HG03097 (cell line): ENCODE measurements around the gene FOXN1.
"Not testable (repeated sequence)": the region's sequence is repeated elsewhere in the genome, so short reads cannot be mapped to it uniquely, and the experiment has no call there.

ENCODE experiments used
- ATAC-seq: cut with Tn5 transposase; IDR thresholded peaks from one replicate; pipeline ENCODE4 v1.9.1; 2021; ENCODE audit not compliant: unreplicated experiment, low FRiP score

FOXN1 gene

DNA sequence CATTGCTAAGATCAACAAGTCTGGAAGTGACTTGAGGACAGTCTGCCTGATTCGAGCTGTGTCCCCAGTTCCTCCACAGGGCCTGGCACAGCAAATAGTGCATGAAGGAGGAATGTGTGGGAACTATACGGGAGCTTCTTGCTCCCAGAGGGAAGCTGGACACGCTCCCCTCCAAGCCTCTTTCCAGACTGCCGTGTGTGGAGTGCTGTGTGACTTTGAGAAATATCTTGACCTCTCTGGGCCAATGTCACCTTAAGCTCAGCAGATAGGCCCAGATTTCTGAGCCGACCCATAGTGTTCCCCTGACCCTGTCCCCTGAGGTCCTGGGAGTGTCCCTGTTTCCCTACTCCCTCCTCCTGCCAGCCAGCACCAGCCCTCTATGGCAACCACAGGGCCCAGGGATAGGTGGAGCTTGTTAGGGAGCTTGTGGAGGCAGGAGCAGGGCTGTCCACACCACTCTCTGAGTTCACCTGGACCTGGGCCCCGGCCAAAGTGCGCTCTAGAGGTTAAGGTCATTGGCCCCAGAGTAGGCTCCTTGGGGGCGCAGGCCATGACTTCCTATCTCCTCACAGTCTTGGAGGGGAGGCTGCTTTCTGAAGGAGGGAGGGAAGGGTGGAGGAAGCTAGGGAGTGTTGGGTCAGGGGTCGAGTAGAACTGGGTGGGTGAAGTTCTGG lies 6.3 kb upstream of the FOXN1 start:
- ATAC-seq, result no peak

DNA sequence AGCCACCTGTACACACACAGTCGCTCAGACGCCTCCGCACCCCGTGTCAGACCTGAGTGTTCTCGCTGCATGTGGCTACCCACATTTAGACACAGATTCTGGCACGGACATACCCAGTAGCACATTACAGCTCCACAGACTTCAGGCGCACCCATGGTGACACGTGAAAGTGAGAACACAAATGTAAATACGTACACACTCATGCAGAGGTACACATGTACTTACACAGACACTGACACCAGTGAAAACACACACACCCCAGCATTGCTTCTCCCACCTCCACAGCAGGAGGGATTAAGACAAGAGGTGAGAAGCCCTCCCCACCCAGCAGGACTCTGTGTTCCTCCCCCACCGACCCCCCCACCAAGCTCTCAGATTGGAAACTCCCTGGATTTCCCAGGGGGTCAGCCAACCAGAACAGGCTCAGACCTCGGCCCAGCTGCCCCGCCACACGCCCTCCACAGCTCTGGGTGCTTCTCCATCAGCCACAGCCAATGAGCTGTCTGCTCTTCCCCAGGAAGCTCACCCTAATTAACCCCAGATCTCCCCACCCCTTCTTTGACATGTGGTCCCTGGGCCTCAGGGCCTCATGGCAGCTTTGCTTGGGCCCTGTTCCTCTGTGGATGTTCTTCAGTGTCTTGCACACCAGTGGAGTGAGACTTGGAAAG lies 5.3 kb upstream of the FOXN1 start:
- no peak for ATAC-seq

DNA sequence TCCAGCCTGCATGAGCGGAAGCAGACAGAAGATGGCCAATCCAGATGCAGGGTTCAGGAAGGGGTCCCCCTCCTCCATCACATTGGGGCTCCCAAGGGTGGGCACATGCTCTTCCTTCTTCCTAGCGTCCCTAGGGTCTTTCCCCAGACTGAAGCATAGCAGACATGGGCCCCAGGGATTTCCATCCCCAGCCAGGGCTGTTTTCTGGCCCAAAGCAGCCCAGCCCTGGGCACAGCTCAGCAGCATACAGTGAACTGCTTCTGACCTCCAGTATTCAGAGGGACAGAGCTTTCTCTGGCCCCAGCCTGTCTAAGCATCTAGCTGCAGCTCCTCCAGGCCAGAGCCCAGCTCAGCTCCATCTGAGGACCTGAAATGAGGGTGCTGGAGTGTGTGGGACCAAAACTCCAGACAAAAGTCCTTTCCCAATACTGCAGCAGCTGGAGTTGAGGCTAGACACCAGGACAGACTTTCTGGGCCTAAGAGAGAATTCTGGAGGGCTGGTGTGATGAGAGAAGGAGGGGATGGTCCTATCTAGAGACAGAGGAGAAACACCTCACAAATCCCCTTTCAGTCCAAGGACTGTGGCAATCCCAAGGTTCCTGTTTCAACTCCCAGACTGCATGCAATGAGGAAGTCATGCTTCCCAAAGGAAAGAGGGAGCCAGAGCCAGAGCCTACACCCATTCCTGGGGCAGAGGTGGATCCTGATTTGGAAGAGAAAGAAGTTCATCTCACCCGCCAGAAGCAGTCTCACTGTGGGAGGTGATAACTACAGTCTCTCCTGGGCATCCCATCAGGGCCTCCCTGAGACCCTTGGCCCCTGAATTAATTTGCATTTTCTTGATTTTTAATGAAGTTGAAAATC lies 4.5 kb upstream of the FOXN1 start:
- ATAC-seq, result no peak

DNA sequence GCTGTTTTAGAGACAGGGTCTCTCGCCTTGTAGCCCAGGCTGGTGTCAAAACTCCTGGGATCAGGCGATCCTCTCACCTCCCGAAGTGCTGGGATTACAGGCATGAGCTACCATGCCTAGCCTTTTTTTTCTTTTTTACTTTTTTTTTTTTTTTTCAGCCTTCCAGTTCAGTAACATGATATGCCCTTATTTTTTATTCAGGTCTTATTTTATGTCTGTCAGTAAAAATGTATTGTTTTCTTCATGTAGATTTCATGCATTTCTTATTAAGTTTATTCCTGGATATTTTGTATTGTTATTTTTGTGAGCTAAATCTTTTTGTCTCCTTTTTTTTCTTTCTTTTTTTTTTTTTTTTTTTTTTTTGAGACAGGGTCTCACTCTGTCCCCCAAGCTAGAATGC lies 2.7 kb upstream of the FOXN1 start:
- ATAC-seq, result no peak

DNA sequence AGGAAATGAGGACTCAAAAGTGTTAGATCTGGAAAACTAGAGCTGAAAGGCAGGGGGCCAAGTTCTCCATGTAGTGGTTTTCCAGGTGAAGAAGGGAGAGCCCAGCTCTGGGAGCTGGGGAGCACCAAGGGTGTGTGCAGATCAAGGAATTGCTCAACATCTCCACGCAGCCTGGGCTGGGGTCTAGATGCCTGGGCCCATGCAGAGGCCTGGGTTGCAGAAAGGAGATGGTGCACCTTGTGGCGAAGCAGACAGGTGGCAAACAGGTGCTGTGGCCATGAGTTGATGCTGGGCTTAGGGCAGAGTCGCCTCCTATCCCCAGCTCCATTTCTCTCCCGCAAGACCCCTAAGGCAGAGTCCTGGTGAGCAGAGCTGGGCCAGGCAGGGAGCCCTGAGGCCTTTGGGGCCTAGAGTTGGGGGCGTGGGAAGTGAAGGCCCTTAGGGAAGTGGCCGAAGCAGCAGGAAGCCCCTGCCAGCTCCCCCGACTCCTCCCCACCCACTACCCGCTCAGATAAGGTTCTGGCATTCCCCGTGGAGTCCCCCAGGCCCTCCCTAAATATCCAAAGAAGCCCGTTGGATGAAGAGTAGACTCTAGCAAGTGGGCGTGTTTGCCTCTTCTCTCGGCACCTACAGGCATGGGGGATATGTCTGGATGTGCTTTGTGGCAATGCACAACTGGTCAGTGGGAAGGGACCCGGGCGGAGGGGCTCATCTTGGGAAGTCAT lies 777 bp downstream of the FOXN1 start:
- ATAC-seq, result no peak

DNA sequence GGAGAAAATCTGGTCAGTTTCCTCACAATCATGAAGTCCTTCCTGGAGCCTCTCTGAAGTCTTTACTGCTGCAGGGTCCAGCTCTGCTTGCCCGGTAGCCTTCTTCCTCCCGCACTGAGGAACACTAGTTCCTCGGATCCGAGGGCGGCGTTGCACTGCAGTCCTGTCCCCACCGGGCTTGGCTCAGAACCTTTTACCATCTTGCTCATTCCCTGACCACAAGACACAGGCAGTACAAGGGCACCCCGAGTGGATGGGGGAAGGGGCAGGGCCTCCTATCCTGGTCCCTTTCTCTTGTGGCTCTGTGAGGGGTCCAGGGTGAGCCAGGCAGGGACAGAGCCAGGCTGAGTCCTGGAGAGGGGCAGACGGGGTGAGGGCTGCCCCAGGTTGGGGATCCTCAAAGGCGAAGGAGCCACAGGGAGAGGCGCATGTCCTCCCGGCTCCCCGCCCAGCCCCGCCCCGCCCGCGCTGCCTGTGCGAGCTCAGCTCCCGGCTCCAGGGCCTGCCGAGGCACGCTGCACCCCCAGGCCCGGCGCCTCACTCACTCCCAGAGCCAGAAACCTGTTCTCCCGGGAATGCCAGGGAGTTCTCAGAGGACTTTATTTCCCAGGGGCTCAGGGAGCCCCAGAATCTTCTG lies 1.5 kb downstream of the FOXN1 start:
- ATAC-seq, result no peak

DNA sequence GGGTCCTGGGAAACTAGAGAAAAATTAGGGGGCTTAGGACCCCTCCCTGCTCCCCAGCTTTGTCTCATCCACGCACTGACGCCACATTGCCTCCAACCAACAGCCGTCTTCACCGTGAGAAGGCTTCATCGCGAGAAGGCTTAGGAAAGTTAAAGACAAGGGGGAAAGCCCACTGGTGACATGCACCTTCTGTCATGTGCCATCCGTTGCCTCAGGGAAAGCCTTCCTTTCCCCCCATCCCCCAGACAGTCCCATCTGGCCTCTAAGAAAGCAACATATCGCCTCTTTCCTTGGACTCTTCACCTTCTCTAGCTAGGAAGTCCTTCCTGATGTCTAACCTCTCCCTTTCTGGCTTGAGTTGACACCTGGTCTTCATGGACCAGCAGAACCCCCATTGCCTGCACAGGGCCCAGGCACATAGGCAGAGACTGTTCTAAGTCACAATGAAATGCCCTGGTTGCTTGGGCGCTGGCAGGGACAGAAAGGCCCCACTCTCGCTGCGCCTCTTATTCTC lies 2.1 kb downstream of the FOXN1 start:
- ATAC-seq, result no peak

DNA sequence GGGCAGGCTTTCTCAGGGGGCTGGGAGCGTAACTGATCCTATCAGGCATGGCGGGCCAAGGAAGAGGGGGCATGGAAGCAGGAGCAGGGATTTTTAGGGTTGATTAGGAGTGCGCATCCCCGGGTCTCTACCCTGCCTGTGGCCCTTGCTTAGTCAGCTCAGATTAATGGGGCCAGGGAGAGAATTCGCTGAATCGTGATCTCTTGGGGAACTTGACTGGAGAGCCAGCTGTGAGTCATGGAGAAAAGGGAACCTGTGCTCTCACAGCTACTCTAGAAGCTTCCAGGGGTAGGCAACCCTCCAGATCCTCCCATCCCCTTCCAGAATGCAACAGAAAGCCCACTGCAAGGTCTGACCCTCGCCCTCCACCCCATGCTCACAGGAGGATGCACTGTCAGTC lies 3.6 kb downstream of the FOXN1 start:
- ATAC-seq, result no peak

DNA sequence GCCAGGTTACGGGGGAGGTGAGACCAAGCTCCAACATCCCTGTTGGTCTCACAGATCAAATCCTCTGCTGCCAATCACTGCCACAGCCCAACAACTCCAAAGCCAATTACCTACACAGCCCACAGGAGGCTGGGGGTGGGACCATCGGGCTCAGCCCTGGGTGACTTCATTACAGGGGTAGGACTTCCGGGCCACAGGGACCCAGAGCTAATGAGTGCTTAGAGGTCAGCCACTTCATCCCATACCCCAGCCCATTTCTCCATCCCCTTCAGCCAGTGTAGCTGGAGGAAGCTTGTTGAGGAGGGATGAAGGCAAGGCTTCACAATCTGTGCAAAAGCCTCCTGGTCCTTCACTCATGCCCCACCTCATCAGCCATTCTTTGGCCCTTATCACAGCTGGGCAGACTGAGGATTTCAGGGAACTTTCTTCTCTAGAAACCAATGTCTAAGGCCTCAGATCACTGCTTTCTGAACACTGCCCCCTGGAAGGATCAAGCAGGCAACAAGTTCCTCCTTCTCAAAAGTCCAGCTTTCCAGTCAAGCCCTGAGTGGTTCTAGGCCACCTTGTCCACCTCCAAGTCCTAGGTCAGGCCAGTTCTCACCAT lies 5.8 kb downstream of the FOXN1 start:
- no peak for ATAC-seq

DNA sequence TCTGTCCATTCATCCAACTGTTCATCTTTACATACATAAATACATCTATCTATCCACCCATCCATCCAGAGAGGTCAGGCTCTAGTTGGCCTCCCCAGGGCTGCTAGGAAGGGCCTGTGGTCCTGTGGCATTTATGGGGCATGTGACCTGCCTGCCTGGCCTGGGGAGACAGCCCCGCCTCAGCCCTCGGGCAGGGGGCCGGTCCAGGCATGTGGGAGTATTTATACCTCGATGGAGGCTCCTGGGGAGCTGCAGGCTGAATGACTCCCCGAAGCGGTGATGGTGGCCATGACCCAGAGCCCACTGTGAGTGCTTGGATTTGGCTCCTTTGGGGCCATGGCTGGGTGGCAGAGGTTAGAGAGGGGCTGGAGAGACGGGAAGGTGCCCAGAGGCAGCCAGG lies 7.3 kb downstream of the FOXN1 start:
- no peak for ATAC-seq

DNA sequence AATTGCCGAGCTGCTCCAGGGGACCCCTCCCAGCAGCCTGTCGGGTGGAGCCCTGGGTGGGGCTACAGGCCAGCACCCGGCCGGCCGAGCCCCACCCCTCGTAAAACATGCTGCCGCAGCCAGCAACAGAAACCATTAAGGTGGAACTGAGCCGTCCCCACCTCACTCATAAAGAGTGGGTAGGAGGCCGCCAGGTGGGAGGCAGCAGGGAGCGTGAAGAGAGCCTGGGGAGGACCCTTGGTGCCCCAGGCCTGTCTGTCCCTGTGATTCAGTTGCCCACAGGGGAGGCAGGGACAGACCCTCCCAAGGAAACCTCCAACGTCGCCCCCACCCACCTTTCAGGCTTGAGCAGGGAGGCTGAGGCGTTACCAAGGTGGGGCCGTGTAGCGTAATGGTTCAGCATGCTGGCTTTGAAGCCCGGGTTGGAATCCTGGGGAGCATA lies 8.4 kb downstream of the FOXN1 start:
- no peak for ATAC-seq

DNA sequence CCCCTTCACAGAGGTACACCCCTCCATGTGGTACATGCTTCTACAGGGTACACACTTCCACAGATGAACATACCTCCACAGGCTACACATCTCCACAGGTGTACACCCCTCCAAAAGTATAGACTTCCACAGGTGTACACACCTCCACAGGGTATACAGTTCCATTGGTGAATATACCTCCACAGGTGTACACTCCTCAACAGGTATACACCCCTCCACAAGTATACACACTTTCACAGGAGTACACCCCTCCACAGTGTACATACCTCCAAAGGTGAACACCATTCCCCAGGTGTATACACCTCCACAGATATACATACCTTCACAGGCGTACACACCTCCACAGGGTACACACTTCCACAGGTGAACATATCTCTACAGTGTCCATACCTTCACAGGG lies 9.4 kb downstream of the FOXN1 start:
- ATAC-seq, result no peak

DNA sequence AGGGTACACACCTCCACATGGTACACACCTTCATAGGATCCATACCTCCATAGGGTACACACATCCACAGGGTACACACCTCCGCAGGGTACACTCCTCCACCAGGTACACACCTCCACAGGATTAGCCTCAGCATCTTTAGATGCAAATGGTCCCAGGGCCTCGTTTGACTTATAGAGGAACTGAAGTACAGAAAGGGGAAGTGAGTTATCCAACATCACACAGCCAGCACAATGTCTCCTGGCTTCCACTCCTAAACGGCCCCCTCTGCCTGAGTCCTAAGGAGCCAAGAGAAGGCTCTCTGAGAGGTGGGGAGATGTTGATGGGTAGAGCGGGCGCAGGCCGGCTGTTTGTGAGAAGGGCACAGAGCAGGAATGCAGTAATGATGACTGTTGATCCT lies 12.0 kb downstream of the FOXN1 start:
- no peak for ATAC-seq

DNA sequence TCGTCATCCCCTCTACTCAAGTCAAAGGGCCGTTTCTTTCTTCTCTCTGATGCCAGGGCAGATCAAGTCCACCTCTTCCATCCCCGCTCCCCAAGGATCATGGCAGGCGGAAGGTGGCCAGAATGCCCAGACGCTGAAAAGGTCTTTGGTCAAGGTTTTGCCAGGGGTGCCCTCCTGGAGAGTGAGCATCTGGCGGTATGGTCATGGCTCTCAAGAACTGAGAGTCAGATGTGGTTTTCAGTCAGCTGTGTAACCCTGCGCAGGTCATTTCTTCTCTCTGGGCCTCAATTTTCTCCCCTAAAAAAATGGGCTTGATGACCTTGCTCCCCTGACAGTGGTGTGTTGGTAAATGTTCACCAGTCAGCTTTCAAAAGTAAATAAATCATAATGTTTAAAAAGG lies 12.4 kb downstream of the FOXN1 start:
- no peak for ATAC-seq

DNA sequence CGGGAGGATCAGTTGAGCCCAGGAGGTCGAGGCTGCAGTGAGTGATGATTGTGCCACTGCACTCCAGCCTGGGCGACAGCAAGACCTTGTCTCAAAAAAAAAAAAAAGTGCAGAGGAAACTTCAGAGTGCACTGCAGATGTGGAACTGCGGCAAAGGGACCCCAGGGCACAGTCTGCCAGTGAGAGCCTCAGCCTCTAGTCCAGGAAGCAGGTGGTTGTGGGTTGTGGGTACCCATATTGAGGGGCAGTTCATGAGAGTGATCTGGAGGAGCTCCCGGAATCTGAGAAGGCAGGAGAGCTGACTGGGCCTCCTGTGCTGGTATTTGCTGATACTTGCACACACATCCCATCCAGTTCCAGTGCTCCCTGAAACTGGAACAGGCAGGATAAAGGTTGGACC lies 13.1 kb downstream of the FOXN1 start:
- ATAC-seq, result no peak

DNA sequence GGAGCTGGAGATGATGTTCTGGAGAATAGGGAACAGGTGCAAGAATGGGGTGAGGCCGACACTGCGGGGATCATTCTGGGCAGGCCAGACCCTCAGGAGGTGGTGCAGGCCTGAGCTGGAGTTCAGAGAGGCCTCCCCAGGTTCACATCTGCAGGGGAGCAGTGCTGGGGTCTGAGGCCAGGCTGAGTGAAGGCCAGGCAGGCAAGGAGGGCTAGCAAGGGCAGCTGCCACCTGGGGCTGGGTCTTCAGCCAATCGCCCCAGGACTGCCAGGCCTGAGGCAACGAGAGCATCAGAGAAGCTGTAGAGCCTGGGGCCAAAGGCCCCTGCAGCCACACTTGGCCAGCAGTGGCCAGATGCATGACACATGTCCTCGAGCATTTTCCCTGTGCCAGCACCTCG lies 14.5 kb downstream of the FOXN1 start:
- ATAC-seq, result no peak

DNA sequence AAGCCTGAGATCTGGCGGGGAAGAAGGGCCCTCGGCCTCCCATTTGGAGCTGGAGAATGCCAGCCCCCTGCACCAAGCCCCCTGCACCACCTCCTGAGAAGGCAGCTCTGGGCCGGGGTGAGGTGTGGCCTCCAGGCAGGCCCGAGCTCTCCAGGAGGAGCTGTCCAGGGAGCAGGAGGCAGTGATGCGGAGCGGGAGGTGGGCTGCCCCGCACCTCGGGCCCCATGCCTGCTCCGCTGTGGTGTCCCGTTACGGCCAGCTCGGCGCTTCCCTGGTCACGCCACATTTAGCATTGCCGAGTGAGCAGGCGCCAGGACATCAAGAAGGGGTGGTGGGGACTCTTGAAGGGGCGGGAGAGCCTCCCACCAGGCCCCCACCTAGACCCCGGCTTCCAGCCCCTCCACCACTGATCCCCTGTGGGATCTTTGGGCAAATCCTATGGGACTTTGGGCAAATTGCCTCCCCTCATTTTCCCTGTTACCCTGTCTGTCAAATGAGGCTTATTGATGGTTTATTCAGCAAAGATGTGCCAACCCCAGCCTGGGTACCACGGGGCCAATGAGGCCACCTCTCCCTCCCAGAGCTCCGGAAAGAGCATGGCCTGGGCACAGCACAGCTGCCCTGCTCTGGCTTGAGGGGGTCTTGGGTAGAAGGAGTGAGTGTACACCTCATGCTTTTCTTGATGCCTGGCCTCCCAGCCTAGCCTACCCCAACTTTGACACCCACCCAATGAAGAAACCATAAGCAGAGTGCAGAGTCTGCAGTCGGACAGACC lies 15.3 kb downstream of the FOXN1 start:
- ATAC-seq, result no peak

DNA sequence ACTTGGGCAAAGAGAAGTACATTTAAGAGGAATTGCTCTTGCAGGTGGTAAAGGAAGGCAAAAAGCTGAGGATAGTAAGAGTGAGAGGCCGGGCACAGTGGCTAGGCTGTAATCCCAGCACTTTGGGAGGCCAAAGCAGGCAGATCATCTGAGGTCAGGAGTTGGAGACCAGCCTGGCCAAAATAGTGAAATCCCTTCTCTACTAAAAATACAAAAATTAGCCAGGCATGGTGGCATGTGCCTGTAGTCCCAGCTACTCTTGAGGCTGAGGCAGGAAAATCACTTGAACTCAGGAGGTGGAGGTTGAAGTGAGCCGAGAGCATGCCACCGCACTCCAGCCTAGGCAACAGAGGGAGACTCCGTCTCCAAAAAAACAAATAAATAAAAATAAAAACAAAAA lies 16.1 kb downstream of the FOXN1 start:
- ATAC-seq, result not testable (repeated sequence)

DNA sequence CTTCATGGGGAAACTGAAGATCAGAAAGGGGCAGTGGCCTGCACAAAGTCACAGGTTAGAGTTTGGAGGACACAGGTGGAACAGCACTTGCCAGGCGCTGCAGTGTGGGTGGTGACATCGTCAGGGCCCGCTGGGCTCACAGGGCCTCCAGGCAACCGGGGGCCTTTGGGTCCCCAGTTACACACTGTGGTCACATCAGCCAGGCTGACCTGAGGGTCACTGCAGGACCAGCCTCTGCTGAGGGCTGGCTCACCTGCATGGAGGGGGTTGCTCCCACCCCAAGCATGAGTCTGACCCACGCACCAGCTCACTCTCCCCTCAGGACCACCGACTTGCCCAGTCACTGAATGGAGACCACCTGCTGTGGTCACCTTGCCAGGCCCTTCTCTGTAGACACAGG lies 17.0 kb downstream of the FOXN1 start:
- ATAC-seq, result no peak
